Stimulated activated CD4-positive, alpha-beta T cell treated with anti-CD3 and anti-CD28 coated beads, Interleukin-1b, Interleukin-23, amount 100 ng/mL, for 48 hours (primary cell): ENCODE data around the gene SPART.
A peak's percentile ranks its signal among the peaks of the same experiment; 100 is the strongest.
"Not testable (repeated sequence)": the region's sequence is repeated elsewhere in the genome, so short reads cannot be mapped to it uniquely, and the experiment has no call there.

ENCODE experiments used
- DNase-seq: peaks from one replicate; pipeline ENCODE4 v3.0.0-alpha.2; 2020

SPART gene

GRCh38 chr13:36313047-36313969, 32.9 kb downstream of the SPART start:
- no peak for DNase-seq

GRCh38 chr13:36310417-36311108, 35.6 kb downstream of the SPART start:
- DNase-seq, result no peak

GRCh38 chr13:36302289-36302688, 43.9 kb downstream of the SPART start:
- no peak for DNase-seq

- DNase-seq, result not testable (repeated sequence)
Observed at GRCh38 chr13:36299469-36299868, 46.7 kb downstream of the SPART start.

- DNase-seq, result no peak
Observed at GRCh38 chr13:36298535-36299068, 47.6 kb downstream of the SPART start.

- DNase-seq, result peak; percentile 69
Observed at GRCh38 chr13:36297366-36298338, 48.5 kb downstream of the SPART start, which contains the start of gene CCDC169. Gene CCDC169 (minus strand): TSS chr13:36297814. CDS start chr13:36297719, 95 bp downstream.

GRCh38 chr13:36294096-36294495, 52.1 kb downstream of the SPART start:
- DNase-seq, result no peak

- no peak for DNase-seq
Observed at GRCh38 chr13:36293497-36293896, 52.7 kb downstream of the SPART start.

- no peak for DNase-seq
Observed at GRCh38 chr13:36288794-36289391, 57.3 kb downstream of the SPART start.

GRCh38 chr13:36286006-36286405, 60.2 kb downstream of the SPART start:
- no peak for DNase-seq

GRCh38 chr13:36282821-36283432, 63.3 kb downstream of the SPART start:
- no peak for DNase-seq

GRCh38 chr13:36275190-36276002, 70.8 kb downstream of the SPART start:
- no peak for DNase-seq

- no peak for DNase-seq
Observed at GRCh38 chr13:36273431-36273830, 72.8 kb downstream of the SPART start.

GRCh38 chr13:36261976-36262375, 84.2 kb downstream of the SPART start:
- no peak for DNase-seq

GRCh38 chr13:36261011-36261410, 85.2 kb downstream of the SPART start:
- DNase-seq, result no peak

GRCh38 chr13:36259361-36260137, 86.6 kb downstream of the SPART start:
- no peak for DNase-seq

GRCh38 chr13:36258831-36259230, 87.4 kb downstream of the SPART start:
- no peak for DNase-seq
